GM21529 (cell line): Measurements from ENCODE around the gene FRMD6.
"Not testable (repeated sequence)": the region's sequence is repeated elsewhere in the genome, so short reads cannot be mapped to it uniquely, and the experiment has no call there.

Source experiments
- ATAC-seq: cut with Tn5 transposase; IDR thresholded peaks from one replicate; pipeline ENCODE4 v1.9.1; 2021; ENCODE audit not compliant: unreplicated experiment

Gene FRMD6

DNA sequence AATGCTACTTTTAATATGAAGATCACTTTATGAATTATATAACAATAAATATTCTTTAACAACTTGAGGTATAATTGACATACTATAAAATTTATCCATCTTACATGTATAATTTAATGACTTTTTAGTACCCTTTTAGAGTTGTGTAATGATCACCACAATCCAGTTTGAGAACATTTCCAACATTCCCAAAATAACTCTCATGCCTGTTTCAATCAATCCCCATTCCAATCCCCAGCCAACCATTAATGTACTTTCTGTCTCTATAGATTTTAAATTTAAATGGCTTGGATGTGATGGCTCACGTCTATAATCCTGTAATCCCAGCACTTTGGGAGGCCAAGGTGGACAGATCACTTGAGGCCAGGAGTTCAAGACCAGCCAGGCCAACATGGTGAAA, 23.5 kb upstream of the FRMD6 start:
- ATAC-seq, result no peak

- no peak for ATAC-seq
These were observed 20.7 kb upstream of the FRMD6 start for GRCh38 chr14:51630987-51631386.

DNA sequence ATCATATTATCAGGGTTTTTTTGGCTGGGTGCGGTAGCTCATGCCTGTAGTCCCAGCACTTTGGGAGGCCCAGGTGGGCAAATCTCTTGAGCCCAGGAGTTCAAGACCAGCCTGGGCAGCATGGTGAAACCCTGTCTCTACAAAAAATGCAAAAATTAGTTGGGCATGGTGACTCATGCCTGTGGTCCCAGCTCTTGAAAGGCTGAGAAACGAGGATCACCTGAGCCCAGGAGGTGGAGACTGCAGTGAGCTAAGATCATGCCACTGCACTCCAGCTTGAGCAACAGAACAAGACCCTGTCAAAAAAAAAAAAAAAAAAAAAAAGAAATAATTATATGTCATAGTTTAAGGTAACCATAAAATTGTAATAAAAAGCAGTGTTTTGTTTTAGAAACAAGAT, 18.4 kb upstream of the FRMD6 start:
- not testable (repeated sequence) for ATAC-seq

DNA sequence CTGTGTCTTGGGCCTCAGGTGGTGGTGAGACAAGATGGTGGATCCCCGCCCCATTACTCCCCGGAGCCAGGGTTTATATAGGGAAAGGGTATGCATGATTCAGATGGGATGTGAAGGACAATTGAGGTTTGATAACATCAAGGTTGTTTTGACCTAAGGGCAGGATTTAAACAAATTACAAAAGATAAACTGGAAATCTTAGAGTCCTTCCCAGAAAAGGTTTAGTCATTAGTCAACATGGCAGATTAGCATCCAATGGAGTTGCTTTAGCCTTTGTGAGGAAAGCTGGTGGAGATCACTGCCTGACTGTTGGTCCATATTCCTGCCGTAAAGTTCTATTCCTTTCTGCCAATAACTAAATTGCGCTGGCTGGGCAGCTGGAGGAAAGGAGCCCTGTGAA, 15.6 kb upstream of the FRMD6 start:
- ATAC-seq, result no peak

DNA sequence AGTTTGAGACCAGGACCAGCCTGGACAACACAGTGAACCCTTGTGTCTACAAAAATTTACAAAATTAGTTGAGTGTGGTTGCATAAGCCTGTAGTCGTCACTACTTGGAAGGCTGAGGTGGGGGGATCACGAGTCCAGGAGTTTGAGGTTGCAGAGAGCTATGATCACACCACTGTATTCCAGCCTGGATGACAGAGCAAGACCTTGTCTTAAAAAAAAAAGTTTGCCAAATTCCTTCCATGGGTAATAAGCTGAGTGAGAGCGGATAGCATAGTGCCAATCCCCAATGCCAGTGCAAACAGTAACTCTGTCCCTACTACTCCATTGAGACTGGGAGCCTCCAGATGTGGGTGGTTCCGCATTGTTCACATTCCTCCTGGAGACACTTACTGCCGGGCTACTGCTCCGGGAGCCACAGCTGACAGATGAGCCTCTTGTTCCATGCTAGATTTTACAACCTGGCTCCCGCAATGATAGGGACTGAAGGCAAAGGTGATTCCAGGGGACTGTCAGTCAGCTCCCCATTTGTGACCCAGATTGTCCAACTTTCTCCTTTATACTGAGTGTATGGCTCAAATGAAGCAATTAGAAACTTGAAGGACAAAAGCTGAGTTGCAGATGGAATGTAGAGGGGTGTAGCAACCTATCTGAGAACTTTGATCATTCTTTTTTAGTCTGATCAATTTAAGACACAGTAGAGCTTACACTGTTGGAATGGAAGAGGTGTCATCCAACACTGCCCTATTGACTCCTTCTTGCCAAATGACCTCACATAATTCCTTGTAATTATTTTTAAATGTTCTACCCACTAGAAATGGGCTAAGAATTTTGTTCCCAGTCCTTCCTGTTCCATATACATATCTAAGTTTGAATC, 13.4 kb upstream of the FRMD6 start:
- ATAC-seq, result no peak

- ATAC-seq, result no peak
These were observed 11.9 kb upstream of the FRMD6 start for GRCh38 chr14:51639668-51640316.

- ATAC-seq, result no peak
These were observed 8.6 kb upstream of the FRMD6 start for GRCh38 chr14:51643140-51643539.

GRCh38 chr14:51644217-51644933, 7.3 kb upstream of the FRMD6 start:
- no peak for ATAC-seq

DNA sequence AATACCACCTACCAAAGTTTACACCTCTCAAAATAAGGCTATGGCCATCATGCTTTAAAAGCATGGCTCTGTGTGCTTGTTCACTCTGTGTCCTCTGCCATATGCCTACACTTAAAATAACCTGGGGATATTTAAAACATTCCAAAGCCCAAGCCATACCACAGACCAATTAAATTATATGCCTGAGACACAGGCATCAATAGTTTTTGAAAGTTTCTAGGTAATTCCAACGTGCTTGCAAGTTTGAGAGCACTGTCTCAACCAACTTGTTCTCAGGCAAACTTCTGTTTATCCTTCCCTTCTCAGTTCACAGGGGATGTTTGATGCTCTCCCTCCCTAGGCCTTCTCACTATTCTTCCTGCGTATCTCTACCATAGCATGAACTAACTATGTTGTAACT, 3.4 kb upstream of the FRMD6 start:
- ATAC-seq, result no peak

GRCh38 chr14:51650716-51651387, 858 bp upstream of the FRMD6 start:
- ATAC-seq, result no peak

GRCh38 chr14:51652168-51653078, 713 bp downstream of the FRMD6 start:
- peak; percentile 39 for ATAC-seq

GRCh38 chr14:51653079-51653774, 1.5 kb downstream of the FRMD6 start:
- no peak for ATAC-seq

GRCh38 chr14:51653775-51654532, 2.2 kb downstream of the FRMD6 start:
- ATAC-seq, result no peak

DNA sequence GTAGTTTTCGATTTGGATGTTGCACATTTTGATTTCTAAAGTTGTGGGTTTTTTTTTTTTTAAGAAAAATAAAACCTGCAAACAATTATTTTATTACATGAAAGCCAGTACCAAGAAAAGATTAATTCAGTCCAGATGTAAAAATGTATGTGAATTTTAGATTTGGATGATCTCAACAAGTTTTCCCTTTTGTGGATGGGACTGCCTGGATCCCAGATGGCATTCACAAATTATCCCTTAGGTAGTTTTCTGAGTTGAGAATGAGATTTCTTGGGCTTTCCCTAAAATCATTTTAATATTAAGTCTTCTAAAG, 2.8 kb downstream of the FRMD6 start:
- no peak for ATAC-seq

DNA sequence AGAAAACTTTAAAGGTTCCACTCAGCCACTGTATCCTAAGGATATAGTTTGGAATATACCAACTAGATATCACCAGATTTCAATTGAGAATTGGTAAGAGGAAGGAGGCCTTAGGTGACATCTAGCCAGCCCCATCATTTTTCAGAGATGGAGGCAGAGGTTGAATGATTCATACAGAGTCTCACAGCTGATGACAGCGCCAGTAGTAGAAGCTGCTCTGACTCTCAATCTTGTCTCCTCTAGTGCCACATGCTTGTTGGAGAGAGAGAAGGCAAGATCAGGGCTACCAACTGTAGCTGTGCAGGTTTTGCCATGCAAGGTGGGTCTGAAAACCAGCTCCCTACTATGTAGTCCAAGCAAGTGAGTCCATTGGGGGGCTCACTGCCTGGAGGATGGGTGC, 6.1 kb downstream of the FRMD6 start:
- no peak for ATAC-seq

- no peak for ATAC-seq
These were observed 6.9 kb downstream of the FRMD6 start for GRCh38 chr14:51658441-51659173.

DNA sequence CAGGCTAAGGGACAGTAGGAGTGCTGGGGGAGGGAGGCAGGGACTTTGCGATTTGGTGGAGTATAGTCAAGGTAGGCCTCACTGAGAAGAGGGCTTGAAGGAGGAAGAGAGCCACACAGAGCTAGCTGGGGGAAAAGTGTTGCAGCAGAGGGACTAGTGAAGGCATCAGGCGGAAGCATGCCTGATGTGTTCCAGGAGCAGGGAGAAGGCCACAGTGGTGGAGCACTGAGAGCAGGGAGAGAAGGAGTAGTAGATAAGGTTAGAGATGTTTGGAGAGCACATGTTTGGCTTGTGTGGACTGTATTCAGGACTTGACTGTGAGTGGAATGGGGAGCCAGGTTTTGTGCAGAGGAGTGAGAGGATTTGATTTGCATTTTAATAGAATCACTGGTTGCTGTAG, 9.0 kb downstream of the FRMD6 start:
- ATAC-seq, result no peak

DNA sequence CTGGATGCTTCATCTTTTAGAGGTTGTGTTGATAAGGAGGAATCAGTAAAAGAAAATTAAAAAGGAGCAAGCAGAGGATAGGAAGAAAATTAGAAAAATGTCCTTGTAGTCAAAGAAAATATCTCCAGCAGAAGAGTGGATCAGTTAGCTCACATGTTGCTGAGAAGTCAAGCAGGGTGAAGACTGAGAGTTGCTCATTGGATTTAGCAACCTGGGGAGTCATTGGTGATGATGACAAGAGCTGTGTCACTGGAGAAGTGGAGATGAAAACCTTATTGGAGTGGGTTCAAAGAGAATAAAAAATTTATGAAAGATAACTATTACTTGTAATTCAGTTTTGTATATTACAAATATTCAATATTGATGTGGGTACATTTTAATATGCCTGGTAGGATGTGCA, 9.8 kb downstream of the FRMD6 start:
- ATAC-seq, result no peak
